K562 (cell line): Measurements from ENCODE around the gene RPL29. TPM values are rescaled to one million over a fixed set of nuclear protein-coding genes. Genes with fewer than 3 reads are reported as not detected.

Experiments used
- ATAC-seq: fragments of 200-7000 bp; cut with Tn5 transposase; 3 replicates; pipeline ENCODE4 v1.9.1; 2020; ENCODE audit warnings: moderate library complexity
- BruUV-seq: library from RNA; stranded (reverse); fragments of 400-500 nt; replicated peaks from 2 replicates; lab custom pipeline; 2021; lab: Mats Ljungman, UMichigan
- CTCF ChIA-PET: fragments of 300-600 bp; formaldehyde crosslinking; extraction: SDS; loops from one replicate; lab custom pipeline; 2021; ENCODE audit warnings: low intra/inter-chr PET ratio; lab: Yijun Ruan, JAX
- POLR2A ChIA-PET: fragments of 300-600, 350-650 bp; sonication (Branson Sonifier 250); formaldehyde crosslinking; extraction: SDS; loops from one replicate; lab custom pipeline; 2021; ENCODE audit warnings: antibody characterized with exemption, inconsistent platforms; lab: Yijun Ruan, JAX
- DNase-seq, 4 experiments: peaks; one replicate each; pipeline versions ENCODE4 v3.0.0 to v3.0.0-alpha.2; 2011 to 2018; ENCODE audit warnings: low spot score in 3 of 4, mixed read lengths in 3 of 4; ENCODE audit errors: extremely low read depth in 1 of 4
- FAIRE-seq: peaks from 2 replicates; lab custom pipeline; 2011; peaks lifted over from hg19 to GRCh38; lab: Jason Lieb, UNC
- H2AFZ ChIP-seq: 2 replicates; pipeline ENCODE4 v1.6.0; 2011; ENCODE audit warnings: low read depth, low read length, control low read depth, inconsistent platforms
- H3K27ac ChIP-seq: fragments of 200-600 bp; 3 replicates; pipeline ENCODE4 v1.8.0; 2011; ENCODE audit warnings: low read depth, mild to moderate bottlenecking, control low read depth, inconsistent platforms, low read length, moderate library complexity, mixed read lengths; ENCODE audit errors: extremely low read depth
- H3K27me3 ChIP-seq, 2 experiments: fragments of 300-600 bp in 1 of 2; 2 replicates in 1 of 2; 3 replicates in 1 of 2; pipeline versions ENCODE4 v1.6.0 to v1.8.0; 2011; ENCODE audit warnings: inconsistent platforms in 2 of 2, low read length in 2 of 2, mild to moderate bottlenecking in 1 of 2, mixed read lengths in 1 of 2, moderate library complexity in 1 of 2; ENCODE audit not compliant: control insufficient read depth in 2 of 2, insufficient read depth in 2 of 2
- H3K36me3 ChIP-seq: fragments of 300-600 bp; 3 replicates; pipeline ENCODE4 v1.8.0; 2011; ENCODE audit warnings: mild to moderate bottlenecking, low read length, inconsistent platforms; ENCODE audit not compliant: control insufficient read depth, insufficient read depth
- H3K4me1 ChIP-seq, 2 experiments: fragments of 200-600 bp in 1 of 2; replicated peaks in 1 of 2; 2 replicates in 1 of 2; 3 replicates in 1 of 2; pipeline versions ENCODE4 v1.5.1 to v1.8.0; 2011; ENCODE audit warnings: inconsistent platforms in 2 of 2, low read length in 2 of 2, mild to moderate bottlenecking in 1 of 2, mixed read lengths in 1 of 2, moderate library complexity in 1 of 2; ENCODE audit not compliant: control insufficient read depth in 2 of 2, insufficient read depth in 2 of 2
- H3K4me2 ChIP-seq: 2 replicates; pipeline ENCODE4 v1.6.1; 2011; ENCODE audit warnings: low read length, control low read depth, inconsistent platforms, mixed read lengths; ENCODE audit not compliant: insufficient read depth
- H3K4me3 ChIP-seq: fragments of 200-600 bp; sonication (generic), shearing (Covaris generic); 2 replicates; pipeline ENCODE4 v1.5.1; 2016; ENCODE audit warnings: control low read depth, inconsistent platforms
- H3K79me2 ChIP-seq: fragments of 200-600 bp; 3 replicates; pipeline ENCODE4 v1.8.0; 2011; ENCODE audit warnings: low read length, inconsistent platforms; ENCODE audit not compliant: control insufficient read depth, insufficient read depth
- H3K9ac ChIP-seq, 2 experiments: 2 replicates each; pipeline versions ENCODE4 v1.6.0 to v1.6.1; 2011; ENCODE audit warnings: low read depth in 2 of 2, low read length in 2 of 2, control low read depth in 1 of 2, inconsistent platforms in 1 of 2, mild to moderate bottlenecking in 1 of 2, mixed read lengths in 1 of 2; ENCODE audit not compliant: insufficient read depth in 1 of 2
- H3K9me1 ChIP-seq: one replicate; pipeline ENCODE4 v1.6.0; 2011; ENCODE audit warnings: inconsistent platforms, mild to moderate bottlenecking, low read length, moderate library complexity; ENCODE audit not compliant: control insufficient read depth, insufficient read depth
- H3K9me3 ChIP-seq: replicated peaks from 2 replicates; pipeline ENCODE4 v1.5.1; 2011; ENCODE audit warnings: low read depth, low read length, inconsistent platforms; ENCODE audit not compliant: control insufficient read depth, insufficient read depth
- H4K20me1 ChIP-seq: replicated peaks from 2 replicates; pipeline ENCODE4 v1.6.1; 2011; ENCODE audit warnings: low read length, inconsistent platforms, mixed read lengths; ENCODE audit not compliant: control insufficient read depth, insufficient read depth
- BCL6 ChIP-seq: fragments of 250-450 bp; sonication (Bioruptor Pico); IDR thresholded peaks from 2 replicates; pipeline ENCODE4 v1.4.0; 2020
- FOXP4 ChIP-seq: sonication (generic); formaldehyde crosslinking; IDR thresholded peaks from 2 replicates; pipeline ENCODE4 v1.8.0; 2022; ENCODE audit warnings: mild to moderate bottlenecking, missing genetic modification reagents, borderline replicate concordance
- HNRNPUL1 ChIP-seq: fragments of 200-400 bp; formaldehyde crosslinking; IDR thresholded peaks from 2 replicates; pipeline ENCODE4 v1.6.1; 2017; ENCODE audit warnings: low read length
- L3MBTL2 ChIP-seq: fragments of 450-650 bp; IDR thresholded peaks from 2 replicates; pipeline ENCODE4 v1.6.1; 2016; ENCODE audit warnings: mild to moderate bottlenecking, moderate library complexity
- MAZ ChIP-seq, 2 experiments: fragments of 450-650 bp in 1 of 2; sonication (generic) in 1 of 2; formaldehyde crosslinking; IDR thresholded peaks in 1 of 2; conservative IDR thresholded peaks in 1 of 2; 2 replicates each; pipeline versions ENCODE4 v1.4.0 to v1.5.0; 2020; ENCODE audit warnings: mild to moderate bottlenecking in 1 of 2, missing genetic modification reagents in 1 of 2
- NR2C2 ChIP-seq, 2 experiments: fragments of 200-800 bp in 1 of 2; sonication (Bioruptor generic) in 1 of 2; sonication (generic) in 1 of 2; formaldehyde crosslinking in 1 of 2; IDR thresholded peaks; 2 replicates each; pipeline versions ENCODE4 v1.6.1 to v1.8.0; 2016 to 2022; ENCODE audit warnings: mild to moderate bottlenecking in 1 of 2, missing compliant biosample characterization in 1 of 2, missing genetic modification characterization in 1 of 2, missing genetic modification reagents in 1 of 2
- PHF8 ChIP-seq: fragments of 200-600 bp; sonication (generic); IDR thresholded peaks from 2 replicates; pipeline ENCODE4 v1.6.1; 2012; ENCODE audit warnings: mixed run types, mild to moderate bottlenecking, inconsistent platforms, low read length, moderate library complexity, borderline replicate concordance
- POLR2AphosphoS2 ChIP-seq: IDR thresholded peaks from 2 replicates; pipeline ENCODE4 v1.6.1; 2012; ENCODE audit warnings: low read length, improper control_type of control experiment
- RB1 ChIP-seq: fragments of 450-650 bp; IDR thresholded peaks from 2 replicates; pipeline ENCODE4 v1.6.1; 2017; ENCODE audit warnings: low read depth, mild to moderate bottlenecking
- RBBP5 ChIP-seq: fragments of 200-600 bp; sonication (generic); IDR thresholded peaks from 2 replicates; pipeline ENCODE4 v1.6.1; 2012; ENCODE audit warnings: borderline replicate concordance, mild to moderate bottlenecking, low read length, control low read depth, inconsistent platforms; ENCODE audit not compliant: insufficient read depth, poor library complexity, severe bottlenecking
- SUPT5H ChIP-seq: fragments of 450-650 bp; IDR thresholded peaks from 2 replicates; pipeline ENCODE4 v1.6.1; 2016
- VEZF1 ChIP-seq: fragments of 200-800 bp; sonication (Bioruptor generic); IDR thresholded peaks from 2 replicates; pipeline ENCODE4 v1.6.1; 2017; ENCODE audit warnings: missing genetic modification characterization, missing compliant biosample characterization
- ZBTB9 ChIP-seq: fragments of 450-650 bp; formaldehyde crosslinking; IDR thresholded peaks from 2 replicates; pipeline ENCODE4 v1.4.0; 2020; ENCODE audit warnings: mild to moderate bottlenecking, moderate library complexity
- WGBS: fragments of 100-300 bp; shearing (Covaris generic); methylation state at CpG from one replicate; pipeline ENCODE4 v1.1.6; 2016; ENCODE audit warnings: low coverage, mixed read lengths; ENCODE audit not compliant: insufficient coverage; ENCODE audit errors: missing lambda C conversion rate; 5-methylcytosine and 5-hydroxymethylcytosine counted together
- in situ Hi-C: fragments of 300-500 bp; cut with MboI; formaldehyde crosslinking; loops from 4 replicates; pipeline ENCODE4 v1.15.0; 2018; ENCODE audit warnings: inconsistent platforms, mixed read lengths
- intact Hi-C: fragments of 100-400 bp; cut with micrococcal nuclease; formaldehyde crosslinking; loops from 2 replicates; pipeline ENCODE4 v1.14.2; 2022
- polyA plus RNA-seq, 8 experiments: library from polyadenylated mRNA; depleted of rRNA in 4 of 8; stranded (reverse) in 5 of 8; unstranded in 3 of 8; fragments of >200 nt; fragmentation: Nextera tagmentation in 2 of 8; fragmentation: Illumina TruSeq in 1 of 8; extraction: Ambion mirVana in 2 of 8; extraction: Trizol in 1 of 8; gene quantifications; 2 replicates each; pipeline versions ENCODE4 v1.2.1 to v1.2.3, GENCODE V29; 2011 to 2014; ENCODE audit warnings: inconsistent platforms in 1 of 8, missing spikeins in 1 of 8
- total RNA-seq, 7 experiments: library from RNA; depleted of rRNA in 6 of 7; stranded (reverse); fragments of >200 nt in 6 of 7; fragmentation: Illumina TruSeq in 2 of 7; extraction: Trizol in 2 of 7; gene quantifications; 2 replicates each; pipeline versions ENCODE4 v1.2.1 to v1.2.3, GENCODE V29; 2011 to 2021; ENCODE audit warnings: low replicate concordance in 1 of 7

Gene RPL29
- total and polyA plus RNA-seq, 9 of the 15 experiments (the other 6 are each of a cell fraction or from before 2014, with no cell fraction given): 568 to 1,475 (median 1,104) TPM

GRCh38 chr3:51968170-51968775 lies 27.4 kb downstream of the RPL29 start (continued):
- TF ChIP-seq ZBTB9 (CRISPR knock-in tag) (no peak), RBBP5 (no peak)

- no TSS peak for BruUV-seq
- TF ChIP-seq POLR2AphosphoS2 (no peak), MAZ (CRISPR knock-in tag; conservative IDR thresholded peaks at IDR 0.05 in 1 of 2, IDR thresholded peaks at IDR 0.05 in 1 of 2) (0 out of 4 replicates have a peak, but pooled peaks of 1 of the 2 experiments have one; percentile 43), PHF8 (peak; percentile 62; the same call in 1 of the 2 replicates), VEZF1 (CRISPR knock-in tag) (peak; percentile 94), HNRNPUL1 (no peak), SUPT5H (peak; percentile 44; the same call in 1 of the 2 replicates), L3MBTL2 (no peak), RB1 (peak; percentile 56), FOXP4 (CRISPR knock-in tag) (no peak), BCL6 (CRISPR knock-in tag) (no peak), NR2C2 (CRISPR knock-in tag; IDR thresholded peaks at IDR 0.05) (no peak), NR2C2 (tag; IDR thresholded peaks at IDR 0.05) (peak; percentile 34; the same call in 1 of the 2 replicates)
These were observed 28.1 kb downstream of the RPL29 start, which contains the start of gene PCBP4 for GRCh38 chr3:51967384-51968169. TSS of gene PCBP4 (minus strand) at chr3:51967454. CDS start at chr3:51961240, 6,214 bp downstream.

More at GRCh38 chr3:51967384-51968169, 28.1 kb downstream of the RPL29 start, which contains the start of gene PCBP4:
- H3K27ac ChIP-seq: peak within 1 kb of the TSS; percentile 71; the same call in 2 of the 3 replicates
- intact Hi-C loops: no loop called here
- 0% methylated on average over 5 of the region's 90 CpGs for WGBS
- ChIA-PET CTCF (no interaction called here), POLR2A (interaction anchor here (0.5 to 0.6 kb wide), 3 partner anchors 9 to 258 kb away, joined by 3 read pairs; no protein-coding TSS in a partner anchor)
- no peak within 1 kb of the TSS; the same call in 1 of the 2 replicates for H2AFZ ChIP-seq
- ATAC-seq (peak; percentile 74), DNase-seq (peak; percentile 60 to 77 (median 76)), FAIRE-seq (no peak)
- H3K36me3 ChIP-seq: peaks cover 38% of the 10 kb centered on the region; the same call in 1 of the 3 replicates
- peaks cover 2 to 57% of the 10 kb centered on the region in 2 experiments; a peak in 4 of 5 replicates for H3K4me1 ChIP-seq
- peak within 1 kb of the TSS; percentile 43 to 91 for H3K9ac ChIP-seq
- in situ Hi-C loops: no loop called here
- H3K79me2 ChIP-seq: peaks cover 17% of the 10 kb centered on the region
- H3K9me3 ChIP-seq: no peaks in the 10 kb centered on the region
- H3K27me3 ChIP-seq: peaks cover 0 to 6% of the 10 kb centered on the region in 2 experiments; a peak in 2 of 5 replicates
- peak within 1 kb of the TSS; percentile 63 for H3K4me2 ChIP-seq
- H3K9me1 ChIP-seq: peaks cover 3% of the 10 kb centered on the region
- H3K4me3 ChIP-seq: peak within 1 kb of the TSS; percentile 59
- 0 out of 2 replicates have a peak, but pooled peaks cover 4% of the 10 kb centered on the region for H4K20me1 ChIP-seq
